Measurements from ENCODE around the gene MAP3K1.
"Not testable (repeated sequence)": the region's sequence is repeated elsewhere in the genome, so short reads cannot be mapped to it uniquely, and the experiment has no call there.

The MAP3K1 gene

DNA sequence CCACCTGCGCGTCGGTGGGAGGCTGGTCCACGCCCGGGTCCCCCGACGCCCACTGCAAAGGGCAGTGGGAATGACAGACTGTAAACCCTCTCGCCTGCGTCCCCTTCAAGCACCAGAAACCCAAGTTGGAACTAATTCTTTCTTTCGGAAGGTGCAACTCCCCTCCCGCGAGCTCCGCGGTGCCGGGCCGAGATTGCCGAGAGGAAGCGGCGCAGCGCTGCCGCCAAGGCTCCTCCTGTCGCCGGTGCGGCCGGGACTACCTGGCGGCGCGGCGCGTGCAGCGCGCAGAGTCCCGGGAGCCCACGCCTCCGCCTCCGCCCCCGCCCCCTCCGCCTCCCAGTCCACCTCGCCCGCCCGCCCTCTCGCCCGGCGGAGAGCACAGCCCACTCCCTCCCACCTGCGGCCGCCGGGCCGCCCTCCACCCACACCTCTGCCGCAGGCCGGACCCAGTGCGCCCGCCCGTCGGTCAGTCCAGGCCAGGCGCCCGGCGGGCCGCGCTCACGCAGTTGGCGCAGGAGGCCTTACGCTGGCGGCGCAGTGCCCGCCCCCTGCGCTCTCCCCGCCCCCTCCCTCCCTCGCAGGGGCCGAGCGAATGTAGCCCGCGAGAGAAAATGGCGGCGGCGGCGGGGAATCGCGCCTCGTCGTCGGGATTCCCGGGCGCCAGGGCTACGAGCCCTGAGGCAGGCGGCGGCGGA, at the start of gene MAP3K1:
TSS of gene MAP3K1 (plus strand) at position 587 of the 695 bp plus-strand sequence. CDS start at position 612, 25 bp downstream.
- peak; percentile 74 for DNase-seq (ENCODE audit: low spot score)

DNA sequence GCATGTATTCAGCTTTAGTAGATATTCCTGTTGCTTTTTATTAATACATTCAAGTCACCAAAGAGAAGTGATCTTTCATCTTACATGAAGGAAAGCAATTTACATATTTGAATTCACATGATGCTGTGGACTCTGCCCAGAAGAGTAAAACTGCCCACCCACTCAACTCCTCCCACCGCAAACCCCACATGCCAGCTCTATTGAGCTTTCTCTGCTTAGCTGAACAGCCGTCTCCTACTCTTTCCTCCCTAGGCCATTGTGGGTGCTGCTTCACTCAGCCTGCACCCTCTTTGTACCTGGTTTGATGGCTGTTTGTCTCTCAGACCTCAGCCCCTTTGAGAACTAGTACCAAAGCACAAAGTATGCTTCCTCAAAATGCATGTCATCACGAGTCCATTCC, 48.4 kb upstream of the MAP3K1 start:
- DNase-seq (ENCODE audit: low spot score): no peak

GRCh38 chr5:56769875-56770604, 45.3 kb upstream of the MAP3K1 start:
- no peak for DNase-seq (ENCODE audit: low spot score)

GRCh38 chr5:56772767-56773166, 42.6 kb upstream of the MAP3K1 start:
- no peak for DNase-seq (ENCODE audit: low spot score)

DNA sequence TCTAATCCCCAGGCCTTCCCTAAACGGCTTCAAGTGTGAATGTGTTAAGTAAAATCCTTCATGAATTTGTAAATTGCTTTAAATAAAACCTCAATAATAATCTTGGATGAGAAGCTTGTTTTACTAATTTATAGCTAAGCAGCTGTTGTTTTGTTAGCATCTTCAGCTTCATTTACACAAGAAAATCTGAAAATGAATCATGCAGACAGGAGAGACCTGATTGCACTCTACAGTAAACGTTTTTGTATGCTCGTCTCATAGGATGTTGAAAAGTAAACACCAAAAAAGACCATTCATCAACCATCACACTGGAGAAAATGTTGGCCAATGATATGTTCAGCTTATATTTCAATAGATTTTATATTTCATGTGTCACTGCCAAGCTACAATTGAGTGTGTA, 40.4 kb upstream of the MAP3K1 start:
- DNase-seq (ENCODE audit: low spot score): no peak

- DNase-seq (ENCODE audit: low spot score): not testable (repeated sequence)
These were observed 39.0 kb upstream of the MAP3K1 start for GRCh38 chr5:56776212-56776846.

GRCh38 chr5:56783261-56783660, 32.1 kb upstream of the MAP3K1 start:
- DNase-seq (ENCODE audit: low spot score): no peak

- no peak for DNase-seq (ENCODE audit: low spot score)
These were observed 29.0 kb upstream of the MAP3K1 start for GRCh38 chr5:56786346-56786745.

GRCh38 chr5:56791396-56791795, 24.0 kb upstream of the MAP3K1 start:
- peak; percentile 69 for DNase-seq (ENCODE audit: low spot score)

DNA sequence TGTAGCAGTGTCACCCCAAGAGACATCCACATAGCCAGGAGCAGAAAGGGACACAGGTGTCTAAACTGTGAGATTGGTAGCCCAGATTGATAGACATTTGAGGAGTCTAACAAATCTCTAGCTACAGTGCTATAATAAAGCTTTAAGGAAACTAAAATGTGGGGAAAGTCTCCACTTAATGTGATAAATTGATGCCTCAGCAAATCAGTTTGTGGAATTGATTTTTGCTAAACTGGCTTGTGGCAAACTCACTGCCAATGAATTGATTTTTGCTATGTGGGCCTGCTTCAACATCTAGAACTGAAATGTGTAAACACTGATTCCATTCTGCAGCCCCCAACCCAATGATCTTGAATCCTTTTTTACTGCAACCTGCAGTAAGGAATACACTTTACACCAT, 16.8 kb upstream of the MAP3K1 start:
- DNase-seq (ENCODE audit: low spot score): no peak

GRCh38 chr5:56800186-56800585, 15.2 kb upstream of the MAP3K1 start:
- DNase-seq (ENCODE audit: low spot score): no peak

DNA sequence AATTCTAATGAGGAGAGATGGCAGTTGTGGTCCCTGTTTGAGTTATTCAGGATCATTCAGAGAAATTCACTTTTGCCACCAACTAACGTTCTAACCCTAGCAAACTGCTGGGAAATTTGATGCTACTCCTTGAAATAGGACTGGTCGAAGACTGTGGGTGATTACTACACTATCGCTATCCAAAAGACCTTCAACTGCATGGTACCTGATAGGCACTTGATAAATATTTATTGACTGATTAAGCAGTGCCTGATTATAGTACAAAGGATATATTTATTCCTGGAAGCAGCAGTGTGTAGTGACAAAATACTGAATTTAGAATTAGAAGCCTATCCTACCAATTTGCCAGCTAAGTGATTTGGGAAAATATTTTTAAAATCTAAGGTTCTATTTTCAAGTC, 14.1 kb upstream of the MAP3K1 start:
- no peak for DNase-seq (ENCODE audit: low spot score)

GRCh38 chr5:56802205-56802604, 13.1 kb upstream of the MAP3K1 start:
- no peak for DNase-seq (ENCODE audit: low spot score)

- no peak for DNase-seq (ENCODE audit: low spot score)
These were observed 12.3 kb upstream of the MAP3K1 start for GRCh38 chr5:56803025-56803424.

DNA sequence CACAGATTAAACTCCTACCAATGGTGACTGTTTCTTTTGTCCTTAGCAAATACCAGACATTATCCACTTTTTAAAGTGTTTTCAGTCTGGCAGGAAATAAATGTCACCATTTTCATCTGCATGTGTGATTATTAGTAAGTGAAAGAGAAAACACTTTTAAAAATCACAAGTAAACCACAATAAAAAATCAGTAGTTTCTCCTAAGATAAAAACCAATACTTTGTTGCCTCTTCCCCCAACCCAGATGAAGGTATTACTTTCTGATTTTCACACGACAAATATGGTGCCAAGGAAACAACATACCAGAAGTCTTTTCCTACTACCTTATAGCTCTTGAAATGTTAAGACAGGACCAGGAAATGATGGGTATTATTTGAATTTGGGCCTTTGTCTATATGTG, 11.5 kb upstream of the MAP3K1 start:
- DNase-seq (ENCODE audit: low spot score): no peak

GRCh38 chr5:56807679-56808078, 7.7 kb upstream of the MAP3K1 start:
- DNase-seq (ENCODE audit: low spot score): no peak

DNA sequence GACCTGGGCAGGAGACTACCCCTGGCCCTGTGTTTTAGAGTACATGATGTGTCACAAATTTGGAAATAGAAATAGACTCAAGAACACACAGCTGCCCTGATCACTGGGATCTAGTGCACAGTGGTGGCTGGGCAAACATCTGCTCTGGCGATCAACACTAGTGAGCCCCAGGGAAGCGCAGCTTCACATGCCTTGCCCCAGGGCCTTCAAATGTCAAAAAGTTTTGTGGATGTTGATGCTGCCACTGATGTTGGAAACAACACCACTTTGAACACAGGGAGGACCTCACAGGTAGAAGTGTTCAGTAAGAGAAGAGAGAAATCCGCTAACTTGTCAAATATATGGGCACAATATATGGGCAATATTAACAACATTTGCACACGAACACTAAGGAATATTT, 7.1 kb upstream of the MAP3K1 start:
- no peak for DNase-seq (ENCODE audit: low spot score)

DNA sequence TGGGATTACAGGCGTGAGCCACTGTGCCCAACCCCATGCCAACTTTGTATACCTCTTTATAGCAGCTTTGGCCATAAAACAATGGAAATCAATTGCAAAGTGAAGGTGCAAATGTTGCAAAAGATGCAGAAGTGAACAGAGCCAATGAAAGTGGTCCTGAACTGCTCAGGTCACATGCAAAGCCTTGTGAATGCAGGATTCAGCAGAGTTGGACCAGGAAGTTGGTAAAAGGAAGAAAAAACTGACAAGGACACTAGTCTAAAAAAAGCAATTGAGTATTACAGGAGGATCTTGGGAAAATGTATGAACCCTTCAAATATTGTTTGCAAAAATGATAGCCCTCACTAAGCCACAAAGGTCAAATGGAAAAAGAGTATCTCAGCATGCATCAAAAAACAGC, 4.5 kb upstream of the MAP3K1 start:
- no peak for DNase-seq (ENCODE audit: low spot score)

DNA sequence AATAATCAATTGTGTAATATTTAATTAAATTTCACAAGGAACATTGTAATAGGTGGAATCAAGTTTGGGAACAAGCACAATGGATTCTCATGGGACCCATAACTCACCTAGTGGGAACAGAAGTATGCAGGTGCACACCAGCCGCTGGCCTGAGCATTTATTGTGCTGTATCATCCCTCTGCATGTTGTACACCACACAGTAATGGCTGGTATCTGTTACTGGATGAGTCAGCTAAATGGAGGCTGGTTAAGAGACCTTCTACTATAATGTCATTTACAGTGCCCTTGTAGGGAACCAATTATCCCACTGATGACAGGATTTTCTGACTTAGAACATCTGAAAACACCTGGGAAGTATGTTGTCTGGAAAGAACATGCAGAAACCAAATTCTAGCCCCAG, 3.2 kb upstream of the MAP3K1 start:
- DNase-seq (ENCODE audit: low spot score): no peak

GRCh38 chr5:56813302-56813701, 2.0 kb upstream of the MAP3K1 start:
- DNase-seq (ENCODE audit: low spot score): no peak

DNA sequence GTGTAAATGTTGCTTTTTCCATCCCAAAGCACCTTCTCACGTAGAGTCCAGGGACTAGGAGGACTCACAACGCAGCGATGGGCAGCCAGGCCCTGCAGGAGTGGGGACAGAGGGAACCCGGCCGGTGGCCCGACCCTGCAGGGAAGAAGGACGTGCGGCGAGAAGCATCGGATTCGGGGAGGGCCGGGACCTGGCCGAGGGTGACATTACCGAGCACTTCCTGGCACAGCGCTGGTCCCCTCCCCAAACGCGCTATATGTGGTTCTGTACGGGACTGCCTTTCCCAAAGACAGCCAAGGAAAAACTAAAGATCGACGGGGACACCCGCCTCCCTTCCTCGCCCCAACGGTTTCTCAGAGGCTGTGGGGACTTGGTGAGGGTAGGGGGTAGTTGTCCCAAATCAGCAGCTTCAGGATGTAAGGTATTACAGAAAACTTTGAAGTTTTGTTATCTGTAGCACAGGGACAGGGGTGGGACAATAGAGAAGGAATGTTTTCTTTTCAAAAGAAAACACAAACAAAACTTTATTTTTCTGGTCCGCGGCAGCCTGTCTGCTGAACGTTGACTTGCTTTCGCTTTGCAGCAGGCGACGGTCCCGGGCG, 887 bp upstream of the MAP3K1 start:
- no peak for DNase-seq (ENCODE audit: low spot score)

- DNase-seq (ENCODE audit: low spot score): peak; percentile 28
These were observed 553 bp downstream of the MAP3K1 start for GRCh38 chr5:56815658-56816545.

Data from activated CD4-positive, alpha-beta T cell treated with anti-CD3 and anti-CD28 coated beads, Interleukin-2, Interleukin-4, amounts not matched to agents 100 ng/mL and 50 ng/mL, durations not matched to agents 16 hours and 8 hours (primary cell).